SK-N-SH treated with all-trans-retinoic acid at 6 μM for 48 hours (cell line): ENCODE data around the gene SEPTIN6.

ENCODE experiments used
- ARNTL ChIP-seq: fragments of 450-650 bp; formaldehyde crosslinking; IDR thresholded peaks from 2 replicates; pipeline ENCODE4 v1.5.0; 2020; ENCODE audit warnings: low read depth, mild to moderate bottlenecking, moderate library complexity, borderline replicate concordance
- ESRRG ChIP-seq: fragments of 250-450 bp; sonication (Bioruptor Pico); IDR thresholded peaks from 2 replicates; pipeline ENCODE4 v1.6.1; 2021; ENCODE audit warnings: mild to moderate bottlenecking
- GLIS3 ChIP-seq: fragments of 250-450 bp; sonication (Bioruptor Pico); IDR thresholded peaks from 2 replicates; pipeline ENCODE4 v1.5.0; 2020; ENCODE audit warnings: mild to moderate bottlenecking, moderate library complexity
- RARB ChIP-seq: fragments of 250-450 bp; sonication (Bioruptor Pico); IDR thresholded peaks from 2 replicates; pipeline ENCODE4 v1.8.0; 2021; ENCODE audit warnings: mild to moderate bottlenecking, moderate library complexity
- ZC3H10 ChIP-seq: fragments of 250-450 bp; sonication (Bioruptor Pico); IDR thresholded peaks from 2 replicates; pipeline ENCODE4 v1.5.1; 2021; ENCODE audit warnings: mild to moderate bottlenecking, moderate library complexity
- ZFP3 ChIP-seq: fragments of 250-450 bp; sonication (Bioruptor Pico); IDR thresholded peaks from 2 replicates; pipeline ENCODE4 v1.5.0; 2020; ENCODE audit warnings: mild to moderate bottlenecking, moderate library complexity
- TF ChIP-seq, protein P1 (sequence below): fragments of 250-450 bp; sonication (Bioruptor Pico); IDR thresholded peaks from 2 replicates; pipeline ENCODE4 v1.8.0; 2020; ENCODE audit warnings: mild to moderate bottlenecking, moderate library complexity, borderline replicate concordance
- TF ChIP-seq, protein P2 (sequence below): fragments of 250-450 bp; sonication (Bioruptor Pico); IDR thresholded peaks from 2 replicates; pipeline ENCODE4 v1.5.1; 2021; ENCODE audit warnings: mild to moderate bottlenecking, moderate library complexity

DNA sequence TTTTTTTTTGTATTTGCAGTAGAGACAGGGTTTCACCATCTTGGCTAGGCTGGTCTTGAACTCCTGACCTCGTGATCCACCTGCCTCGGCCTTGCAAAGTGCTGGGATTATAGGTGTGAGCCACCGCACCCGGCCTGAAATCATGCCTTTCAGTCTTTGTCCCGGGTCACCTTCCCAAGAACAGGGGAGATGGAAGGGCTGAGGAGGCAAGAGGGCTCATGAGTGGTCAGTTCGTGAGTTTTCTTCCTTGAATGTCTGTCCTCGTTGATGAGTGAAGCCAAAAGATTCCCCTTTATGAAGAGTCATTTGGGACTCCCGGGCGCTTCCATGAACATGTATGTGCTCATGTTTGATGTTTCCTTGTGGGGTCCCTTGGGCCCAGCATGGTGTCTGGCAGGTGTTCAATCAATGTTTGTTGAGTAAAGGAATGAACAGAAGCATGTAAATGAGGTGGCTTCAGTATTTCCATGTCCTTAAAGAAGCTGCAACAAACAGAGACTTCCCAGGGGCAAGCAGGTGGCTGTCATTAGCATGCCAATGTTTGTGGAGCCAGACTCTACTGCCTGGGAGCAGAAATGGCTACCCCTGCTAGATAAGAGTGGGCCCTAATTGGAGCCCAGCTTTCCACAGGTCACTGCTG, 3.4 kb upstream of the SEPTIN6 start:
- TF ChIP-seq ESRRG (CRISPR knock-in tag) = no peak
- TF ChIP-seq GLIS3 (CRISPR knock-in tag) = no peak
- no peak for TF ChIP-seq ZC3H10
- no peak for TF ChIP-seq ZFP3
- no peak for TF ChIP-seq RARB (CRISPR knock-in tag)
- TF ChIP-seq, protein P1, sequence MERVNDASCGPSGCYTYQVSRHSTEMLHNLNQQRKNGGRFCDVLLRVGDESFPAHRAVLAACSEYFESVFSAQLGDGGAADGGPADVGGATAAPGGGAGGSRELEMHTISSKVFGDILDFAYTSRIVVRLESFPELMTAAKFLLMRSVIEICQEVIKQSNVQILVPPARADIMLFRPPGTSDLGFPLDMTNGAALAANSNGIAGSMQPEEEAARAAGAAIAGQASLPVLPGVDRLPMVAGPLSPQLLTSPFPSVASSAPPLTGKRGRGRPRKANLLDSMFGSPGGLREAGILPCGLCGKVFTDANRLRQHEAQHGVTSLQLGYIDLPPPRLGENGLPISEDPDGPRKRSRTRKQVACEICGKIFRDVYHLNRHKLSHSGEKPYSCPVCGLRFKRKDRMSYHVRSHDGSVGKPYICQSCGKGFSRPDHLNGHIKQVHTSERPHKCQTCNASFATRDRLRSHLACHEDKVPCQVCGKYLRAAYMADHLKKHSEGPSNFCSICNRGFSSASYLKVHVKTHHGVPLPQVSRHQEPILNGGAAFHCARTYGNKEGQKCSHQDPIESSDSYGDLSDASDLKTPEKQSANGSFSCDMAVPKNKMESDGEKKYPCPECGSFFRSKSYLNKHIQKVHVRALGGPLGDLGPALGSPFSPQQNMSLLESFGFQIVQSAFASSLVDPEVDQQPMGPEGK = no peak
- TF ChIP-seq, protein P2, sequence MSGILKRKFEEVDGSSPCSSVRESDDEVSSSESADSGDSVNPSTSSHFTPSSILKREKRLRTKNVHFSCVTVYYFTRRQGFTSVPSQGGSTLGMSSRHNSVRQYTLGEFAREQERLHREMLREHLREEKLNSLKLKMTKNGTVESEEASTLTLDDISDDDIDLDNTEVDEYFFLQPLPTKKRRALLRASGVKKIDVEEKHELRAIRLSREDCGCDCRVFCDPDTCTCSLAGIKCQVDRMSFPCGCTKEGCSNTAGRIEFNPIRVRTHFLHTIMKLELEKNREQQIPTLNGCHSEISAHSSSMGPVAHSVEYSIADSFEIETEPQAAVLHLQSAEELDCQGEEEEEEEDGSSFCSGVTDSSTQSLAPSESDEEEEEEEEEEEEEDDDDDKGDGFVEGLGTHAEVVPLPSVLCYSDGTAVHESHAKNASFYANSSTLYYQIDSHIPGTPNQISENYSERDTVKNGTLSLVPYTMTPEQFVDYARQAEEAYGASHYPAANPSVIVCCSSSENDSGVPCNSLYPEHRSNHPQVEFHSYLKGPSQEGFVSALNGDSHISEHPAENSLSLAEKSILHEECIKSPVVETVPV (CRISPR knock-in tag) = no peak
- no peak for TF ChIP-seq ARNTL (CRISPR knock-in tag)
